Thyroid gland (tissue), 4 donors: ENCODE data around the gene RTP5.

ENCODE experiments used
- CTCF ChIP-seq, 6 experiments: fragments of 200-600 bp in 3 of 6; fragments of 450-650 bp in 3 of 6; sonication (generic) in 3 of 6; IDR thresholded peaks; one replicate each; pipeline ENCODE4 v1.5.1; 2016 to 2019; ENCODE audit warnings: antibody characterized with exemption in 6 of 6, mild to moderate bottlenecking in 2 of 6, inconsistent platforms in 1 of 6, moderate library complexity in 1 of 6
- POLR2A ChIP-seq, 2 donors: fragments of 450-650 bp; IDR thresholded peaks; one replicate each; pipeline ENCODE4 v1.6.1; 2017; ENCODE audit warnings: antibody characterized with exemption in 2 of 2, mild to moderate bottlenecking in 2 of 2, moderate library complexity in 1 of 2

GRCh38 chr2:241904011-241904718, 34.6 kb downstream of the RTP5 start:
- TF ChIP-seq CTCF (IDR thresholded peaks at IDR 0.05) (no peak), POLR2A (IDR thresholded peaks at IDR 0.05) (no peak)
